GM19452 (cell line): ENCODE data around the gene LRP5.
"Not testable (repeated sequence)": the region's sequence is repeated elsewhere in the genome, so short reads cannot be mapped to it uniquely, and the experiment has no call there.

Source experiments
- ATAC-seq: cut with Tn5 transposase; IDR thresholded peaks from one replicate; pipeline ENCODE4 v1.9.1; 2021; ENCODE audit not compliant: unreplicated experiment

The LRP5 gene

DNA sequence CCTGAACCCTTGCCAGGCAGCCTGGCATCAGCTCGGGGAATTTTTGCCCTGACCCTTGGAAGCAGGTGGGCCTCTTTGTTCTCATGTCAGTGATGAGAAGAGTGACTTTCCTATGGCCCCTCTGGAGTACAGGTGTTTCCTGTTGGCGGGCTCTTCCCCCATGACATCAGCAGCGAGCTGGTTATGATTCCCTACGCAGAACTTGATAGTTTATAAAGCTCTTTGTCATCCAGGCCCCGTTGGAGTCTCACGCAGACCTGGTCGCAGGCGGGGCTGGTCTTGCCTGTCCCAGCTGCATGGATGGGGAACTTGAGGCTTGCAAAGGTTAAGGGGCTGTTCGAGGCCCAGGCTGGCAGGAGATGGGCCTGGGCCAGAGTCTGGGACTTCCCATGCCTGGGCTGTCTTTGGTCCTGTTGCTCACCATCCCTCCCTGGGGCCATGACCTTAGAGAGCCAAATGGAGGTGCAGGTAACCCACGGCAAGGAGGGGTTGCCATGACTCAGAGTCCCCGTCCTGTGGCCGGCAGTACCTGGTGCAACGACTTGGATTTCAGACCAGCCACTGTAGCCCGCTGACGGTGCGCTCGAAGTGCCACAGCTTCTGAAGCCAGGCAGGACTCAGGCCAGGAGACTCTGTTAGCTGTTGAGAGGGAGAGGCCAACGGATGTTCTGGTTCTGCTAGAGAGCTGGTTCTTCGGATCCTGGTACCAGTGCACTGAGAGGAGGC, 102.3 kb downstream of the LRP5 start:
- no peak for ATAC-seq

DNA sequence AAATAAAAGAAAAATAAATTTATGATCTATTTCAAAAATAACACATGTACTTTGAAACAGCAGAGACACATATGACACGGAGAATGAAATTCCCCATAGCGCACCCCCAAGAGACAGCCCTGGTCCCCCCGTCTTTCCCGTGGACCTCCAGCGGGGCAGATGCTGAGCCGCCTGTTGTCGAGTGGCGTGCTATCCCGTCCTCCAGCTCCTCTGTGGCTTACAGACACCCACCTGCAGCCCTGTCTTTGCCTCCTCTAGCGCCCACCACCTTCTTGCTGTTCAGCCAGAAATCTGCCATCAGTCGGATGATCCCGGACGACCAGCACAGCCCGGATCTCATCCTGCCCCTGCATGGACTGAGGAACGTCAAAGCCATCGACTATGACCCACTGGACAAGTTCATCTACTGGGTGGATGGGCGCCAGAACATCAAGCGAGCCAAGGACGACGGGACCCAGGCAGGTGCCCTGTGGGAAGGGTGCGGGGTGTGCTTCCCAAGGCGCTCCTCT, 103.7 kb downstream of the LRP5 start:
- no peak for ATAC-seq

DNA sequence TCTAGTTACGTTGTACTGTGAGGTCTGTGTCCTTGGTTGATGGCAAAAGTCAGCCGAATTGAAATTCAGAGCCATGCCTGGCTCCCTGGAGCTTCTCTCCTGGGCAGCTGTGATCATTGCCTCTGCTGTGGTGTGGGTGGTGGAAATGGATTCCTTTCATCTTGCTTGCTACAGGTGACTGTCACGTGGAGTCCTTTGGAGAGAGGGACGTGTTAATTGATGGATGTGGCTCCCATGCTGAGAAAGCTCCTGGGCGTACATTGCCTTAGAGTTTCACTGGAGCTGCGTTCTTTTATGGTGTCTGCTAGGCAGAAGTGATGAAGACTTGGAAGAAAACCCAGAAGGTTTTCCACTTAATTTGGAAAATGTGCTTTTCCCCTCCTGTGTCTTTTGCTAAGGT, 106.3 kb downstream of the LRP5 start:
- ATAC-seq = no peak

DNA sequence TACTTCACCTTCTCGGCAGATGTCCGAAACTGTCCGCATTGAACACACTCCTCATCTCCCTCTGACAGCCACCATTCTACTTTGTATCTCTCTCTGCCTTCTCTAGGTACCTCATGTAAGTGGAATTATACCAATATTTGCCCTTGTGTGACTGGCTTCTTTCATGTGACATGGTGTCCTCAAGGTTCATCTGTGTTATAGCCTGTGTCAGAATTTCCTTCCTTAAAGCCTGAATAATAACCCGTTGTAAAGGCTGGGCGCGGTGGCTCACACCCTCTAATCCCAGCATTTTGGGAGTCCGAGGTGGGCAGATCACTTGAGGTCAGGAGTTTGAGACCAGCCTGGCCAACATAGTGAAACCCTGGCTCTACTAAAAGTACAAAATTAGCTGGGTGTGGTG, 107.8 kb downstream of the LRP5 start:
- no peak for ATAC-seq

DNA sequence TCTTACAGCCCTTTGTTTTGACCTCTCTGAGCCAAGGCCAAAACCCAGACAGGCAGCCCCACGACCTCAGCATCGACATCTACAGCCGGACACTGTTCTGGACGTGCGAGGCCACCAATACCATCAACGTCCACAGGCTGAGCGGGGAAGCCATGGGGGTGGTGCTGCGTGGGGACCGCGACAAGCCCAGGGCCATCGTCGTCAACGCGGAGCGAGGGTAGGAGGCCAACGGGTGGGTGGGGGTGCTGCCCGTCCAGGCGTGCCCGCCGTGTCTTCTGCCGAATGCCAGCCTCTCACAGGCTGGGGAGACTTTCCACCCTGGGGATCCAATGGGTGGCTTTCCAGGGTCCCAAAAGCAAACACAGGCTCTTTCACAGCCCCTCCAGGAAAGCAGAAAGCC, 111.1 kb downstream of the LRP5 start:
- ATAC-seq = no peak

DNA sequence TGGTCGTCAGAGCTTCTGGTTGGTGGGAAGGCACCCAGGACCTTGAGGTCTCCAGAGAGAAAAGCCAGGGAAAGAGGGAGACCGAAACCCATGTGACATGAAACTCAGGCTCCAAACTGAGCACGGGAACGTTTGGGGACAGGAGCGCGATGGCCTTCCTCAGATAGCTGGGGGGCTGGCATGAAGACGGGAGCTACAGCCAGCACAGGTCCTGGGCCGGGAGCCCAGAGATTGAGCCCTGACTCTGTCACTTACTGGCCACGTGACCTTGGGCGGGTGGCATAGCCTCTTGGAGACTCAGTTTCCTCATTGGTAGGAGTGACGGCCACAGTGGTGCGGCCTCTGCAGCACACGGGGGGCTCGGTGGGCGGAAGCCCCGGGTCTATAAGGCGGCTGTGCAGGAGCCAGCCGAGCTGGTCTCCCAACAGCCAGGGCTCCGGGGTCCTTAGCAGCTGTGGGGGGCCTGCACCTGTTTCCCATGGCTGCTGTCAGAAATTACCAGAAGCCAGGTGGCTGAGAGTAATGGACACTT, 111.8 kb downstream of the LRP5 start:
- no peak for ATAC-seq

DNA sequence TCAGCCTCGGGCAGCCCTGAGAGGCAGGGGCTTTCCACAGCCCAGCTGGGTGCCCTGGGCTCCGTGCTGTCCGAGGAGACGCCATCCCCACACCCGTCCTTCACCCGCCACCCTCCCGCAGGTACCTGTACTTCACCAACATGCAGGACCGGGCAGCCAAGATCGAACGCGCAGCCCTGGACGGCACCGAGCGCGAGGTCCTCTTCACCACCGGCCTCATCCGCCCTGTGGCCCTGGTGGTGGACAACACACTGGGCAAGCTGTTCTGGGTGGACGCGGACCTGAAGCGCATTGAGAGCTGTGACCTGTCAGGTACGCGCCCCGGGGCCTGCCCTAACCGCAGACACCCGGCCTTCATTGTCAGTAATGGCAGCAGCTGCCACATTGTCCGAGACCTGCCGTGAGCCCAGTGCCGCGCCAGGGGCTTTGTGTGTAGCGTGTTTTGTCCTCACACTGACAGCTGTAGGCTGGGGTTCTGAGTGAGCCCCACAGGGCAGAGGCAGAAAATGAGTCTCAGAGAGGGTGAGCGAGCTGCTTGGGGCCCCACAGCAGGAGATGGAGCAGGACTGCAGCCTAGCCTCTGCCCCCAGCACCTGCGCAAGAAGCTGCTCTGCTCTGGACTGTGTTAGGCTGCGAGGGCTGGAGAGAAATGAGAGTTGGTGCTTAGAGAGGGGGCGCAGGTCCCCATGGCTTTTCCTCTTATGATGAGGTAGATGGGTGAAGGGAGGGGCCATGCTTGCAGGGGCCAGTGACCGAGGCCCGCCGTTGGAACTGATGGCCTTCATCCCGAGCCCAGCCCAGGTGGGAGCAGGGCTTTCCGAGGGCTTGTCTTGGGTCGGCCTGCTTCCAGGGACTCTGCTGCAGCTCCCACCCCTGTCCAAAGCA, 112.8 kb downstream of the LRP5 start:
- ATAC-seq = no peak

DNA sequence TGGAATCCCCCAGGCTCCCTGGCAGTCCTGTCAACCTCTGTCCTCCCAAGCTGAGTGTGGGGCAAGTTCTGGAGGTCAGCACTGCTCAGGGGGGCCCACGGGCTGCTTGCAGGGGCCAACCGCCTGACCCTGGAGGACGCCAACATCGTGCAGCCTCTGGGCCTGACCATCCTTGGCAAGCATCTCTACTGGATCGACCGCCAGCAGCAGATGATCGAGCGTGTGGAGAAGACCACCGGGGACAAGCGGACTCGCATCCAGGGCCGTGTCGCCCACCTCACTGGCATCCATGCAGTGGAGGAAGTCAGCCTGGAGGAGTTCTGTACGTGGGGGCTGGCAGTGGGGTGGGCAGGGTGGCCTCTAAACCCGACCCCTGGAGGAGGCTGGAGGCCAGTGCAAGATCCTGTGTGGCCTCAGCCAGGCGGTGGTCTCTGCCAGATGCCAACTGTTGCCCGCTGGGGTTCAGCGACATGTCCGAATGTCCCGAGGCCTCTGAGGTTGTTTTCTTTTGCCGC, 113.5 kb downstream of the LRP5 start:
- no peak for ATAC-seq

DNA sequence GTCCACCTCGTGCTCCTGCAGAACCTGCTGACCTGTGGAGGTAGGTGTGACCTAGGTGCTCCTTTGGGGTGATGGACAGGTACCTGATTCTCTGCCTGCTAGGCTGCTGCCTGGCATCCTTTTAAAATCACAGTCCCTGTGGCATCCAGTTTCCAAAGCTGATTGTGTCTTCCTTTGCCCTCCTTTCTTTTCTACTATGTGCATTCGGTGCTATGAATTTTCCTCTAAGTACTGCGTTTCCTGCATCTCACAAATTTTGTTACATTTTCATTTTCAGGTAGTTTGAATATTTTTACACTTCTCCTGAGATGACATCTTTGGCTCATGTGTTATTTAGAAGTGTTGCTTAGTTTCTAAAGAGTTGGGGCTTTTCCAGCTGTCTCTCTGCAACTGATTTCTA, 117.3 kb downstream of the LRP5 start:
- no peak for ATAC-seq

DNA sequence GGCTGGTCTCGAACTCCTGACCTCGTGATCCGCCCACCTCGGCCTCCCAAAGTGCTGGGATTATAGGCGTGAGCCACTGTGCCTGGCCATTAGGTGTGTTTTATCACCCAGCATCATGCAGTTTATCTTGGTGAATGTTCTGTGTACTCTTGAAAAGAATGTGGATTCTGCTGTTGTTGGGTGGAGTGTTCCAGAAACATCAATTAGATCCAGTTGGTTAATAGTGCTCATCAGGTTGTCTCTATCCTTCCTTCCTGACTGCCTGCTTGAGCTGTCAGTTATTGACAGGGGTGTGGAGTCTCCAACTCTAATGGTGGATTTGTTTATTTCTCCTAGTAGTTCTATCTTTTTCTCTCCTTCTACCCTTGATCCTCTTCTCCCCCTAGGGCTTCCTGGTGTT, 118.0 kb downstream of the LRP5 start:
- no peak for ATAC-seq

DNA sequence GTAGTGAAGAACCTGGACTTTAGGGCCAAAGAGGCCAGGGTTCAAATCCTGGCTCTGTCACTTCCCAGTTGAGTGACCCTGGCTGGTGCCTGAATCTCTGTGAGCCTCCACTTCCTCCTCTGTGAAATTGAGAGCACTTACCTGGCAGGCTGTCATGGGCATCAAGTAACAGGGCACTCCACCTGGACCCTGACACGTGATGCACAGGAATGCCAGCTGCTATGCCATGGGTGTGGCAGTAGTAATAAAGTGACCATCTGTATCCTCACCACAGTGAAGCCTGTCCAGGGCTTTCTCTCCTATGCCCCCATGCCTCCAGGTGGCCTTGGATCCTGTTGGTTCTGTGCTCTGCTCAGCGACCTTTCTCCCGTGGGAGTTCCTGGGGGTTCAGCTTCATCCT, 118.4 kb downstream of the LRP5 start:
- no peak for ATAC-seq

DNA sequence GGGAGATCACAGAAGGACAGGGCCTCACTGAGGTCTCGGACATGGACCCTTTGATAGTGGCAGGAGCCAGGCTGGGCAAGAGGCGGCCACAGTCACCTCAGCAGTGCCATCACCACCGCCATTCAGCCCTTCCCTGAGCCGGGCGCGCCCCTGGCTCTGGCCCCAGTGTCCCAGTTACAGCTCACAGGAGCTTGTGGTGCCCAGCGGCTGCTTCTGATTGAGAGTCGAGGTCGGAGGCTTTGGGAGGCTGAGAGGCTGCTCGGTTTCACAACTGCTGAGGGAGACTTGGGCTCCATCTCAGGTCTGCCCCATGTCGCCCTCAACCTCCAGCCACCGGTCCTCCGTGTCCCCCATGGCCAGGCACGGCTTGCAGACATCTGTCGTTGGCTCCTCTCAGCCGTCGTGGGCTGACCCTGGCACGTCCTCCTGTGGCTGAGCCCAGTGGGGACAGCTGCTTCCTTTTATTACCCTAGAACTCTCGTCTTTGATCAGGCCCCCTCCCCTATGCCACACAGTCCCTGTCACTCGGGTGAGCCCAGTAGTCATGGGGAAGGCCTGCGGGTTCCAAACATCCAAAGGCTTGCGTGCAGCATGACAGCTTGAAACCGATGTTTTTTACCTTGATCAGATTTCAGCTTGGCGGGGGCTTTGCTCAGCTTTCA, 119.7 kb downstream of the LRP5 start:
- no peak for ATAC-seq

DNA sequence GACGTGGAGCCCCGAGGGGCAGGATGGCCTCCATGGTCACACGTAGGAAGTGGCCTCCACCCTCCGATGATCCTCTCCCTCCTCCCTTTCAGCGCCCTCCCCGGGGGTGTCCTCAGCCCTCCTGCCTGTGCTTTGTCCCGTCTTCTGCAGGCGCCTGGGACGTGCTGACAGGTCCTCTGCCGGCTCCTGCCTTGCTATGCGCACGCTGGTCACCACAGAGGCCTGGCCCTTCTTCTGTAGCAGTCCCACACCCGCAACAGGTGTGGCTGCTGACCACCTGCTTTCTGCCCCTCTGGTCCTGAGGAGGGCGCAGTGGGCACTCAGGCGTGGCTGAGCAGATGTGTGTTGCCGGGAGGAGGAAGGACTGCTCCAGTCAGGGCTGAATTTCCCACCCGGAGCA, 120.5 kb downstream of the LRP5 start:
- ATAC-seq = no peak

DNA sequence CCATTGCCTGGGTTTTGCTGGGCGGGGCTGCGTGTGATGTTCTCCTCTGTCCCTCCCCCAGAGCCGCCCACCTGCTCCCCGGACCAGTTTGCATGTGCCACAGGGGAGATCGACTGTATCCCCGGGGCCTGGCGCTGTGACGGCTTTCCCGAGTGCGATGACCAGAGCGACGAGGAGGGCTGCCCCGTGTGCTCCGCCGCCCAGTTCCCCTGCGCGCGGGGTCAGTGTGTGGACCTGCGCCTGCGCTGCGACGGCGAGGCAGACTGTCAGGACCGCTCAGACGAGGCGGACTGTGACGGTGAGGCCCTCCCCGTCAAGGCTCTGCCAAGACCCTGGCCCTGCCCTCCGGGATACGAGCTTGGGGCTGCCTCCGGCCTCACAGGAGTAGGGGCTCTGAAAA, 121.2 kb downstream of the LRP5 start:
- ATAC-seq = no peak

DNA sequence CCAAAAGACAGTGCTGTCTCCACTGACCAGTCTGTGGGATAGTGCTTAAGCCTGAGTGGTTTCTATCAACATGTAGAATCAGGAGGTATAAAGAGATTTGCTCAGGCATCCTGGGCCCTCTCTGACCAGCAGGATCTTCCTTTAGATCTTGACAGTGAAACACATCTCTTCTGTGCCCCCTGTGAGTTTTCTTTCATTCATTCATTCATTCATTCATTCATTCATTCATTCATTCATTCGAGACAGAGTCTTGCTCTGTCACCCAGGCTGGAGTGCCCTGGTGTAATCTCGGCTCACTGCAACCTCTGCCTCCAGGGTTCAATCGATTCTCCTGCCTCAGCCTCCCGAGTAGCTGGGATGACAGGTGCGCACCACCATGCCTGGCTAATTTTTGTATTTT, 121.8 kb downstream of the LRP5 start:
- not testable (repeated sequence) for ATAC-seq

DNA sequence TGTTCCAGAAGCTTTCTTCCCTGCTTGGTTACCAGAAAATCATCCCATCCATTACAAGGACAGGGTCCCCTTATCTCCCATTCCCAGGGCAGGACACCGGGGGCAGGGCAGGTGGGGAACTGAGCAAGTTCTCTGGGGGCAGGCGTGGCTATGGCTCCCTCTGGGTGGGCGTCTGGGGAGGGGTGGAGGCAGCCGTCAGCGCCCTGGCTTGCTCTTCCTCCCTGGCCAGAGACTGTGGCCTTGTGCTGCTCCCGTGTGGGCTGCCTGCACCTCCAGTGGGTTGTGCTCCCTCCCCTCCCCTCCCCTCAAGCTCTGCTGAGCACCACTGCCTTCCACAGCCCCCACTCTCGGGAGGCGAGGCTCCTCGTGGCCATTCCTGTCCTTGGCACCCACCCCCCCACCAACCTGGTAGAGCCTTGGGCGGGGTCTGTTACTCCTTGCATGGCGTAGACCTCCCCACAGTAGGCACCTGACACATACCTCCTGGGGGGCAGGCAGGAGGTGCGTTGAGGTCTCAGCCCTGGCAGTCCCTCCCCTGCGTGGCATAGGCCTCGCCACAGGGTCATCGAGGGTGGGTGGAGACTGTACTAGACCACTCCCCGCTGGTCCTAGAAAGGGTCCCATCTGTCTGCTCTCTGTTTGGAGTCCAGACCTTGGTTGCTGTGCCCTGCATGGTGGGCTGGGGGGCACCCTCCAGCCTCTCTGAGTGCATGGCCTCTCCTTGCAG, 123.9 kb downstream of the LRP5 start:
- no peak for ATAC-seq

DNA sequence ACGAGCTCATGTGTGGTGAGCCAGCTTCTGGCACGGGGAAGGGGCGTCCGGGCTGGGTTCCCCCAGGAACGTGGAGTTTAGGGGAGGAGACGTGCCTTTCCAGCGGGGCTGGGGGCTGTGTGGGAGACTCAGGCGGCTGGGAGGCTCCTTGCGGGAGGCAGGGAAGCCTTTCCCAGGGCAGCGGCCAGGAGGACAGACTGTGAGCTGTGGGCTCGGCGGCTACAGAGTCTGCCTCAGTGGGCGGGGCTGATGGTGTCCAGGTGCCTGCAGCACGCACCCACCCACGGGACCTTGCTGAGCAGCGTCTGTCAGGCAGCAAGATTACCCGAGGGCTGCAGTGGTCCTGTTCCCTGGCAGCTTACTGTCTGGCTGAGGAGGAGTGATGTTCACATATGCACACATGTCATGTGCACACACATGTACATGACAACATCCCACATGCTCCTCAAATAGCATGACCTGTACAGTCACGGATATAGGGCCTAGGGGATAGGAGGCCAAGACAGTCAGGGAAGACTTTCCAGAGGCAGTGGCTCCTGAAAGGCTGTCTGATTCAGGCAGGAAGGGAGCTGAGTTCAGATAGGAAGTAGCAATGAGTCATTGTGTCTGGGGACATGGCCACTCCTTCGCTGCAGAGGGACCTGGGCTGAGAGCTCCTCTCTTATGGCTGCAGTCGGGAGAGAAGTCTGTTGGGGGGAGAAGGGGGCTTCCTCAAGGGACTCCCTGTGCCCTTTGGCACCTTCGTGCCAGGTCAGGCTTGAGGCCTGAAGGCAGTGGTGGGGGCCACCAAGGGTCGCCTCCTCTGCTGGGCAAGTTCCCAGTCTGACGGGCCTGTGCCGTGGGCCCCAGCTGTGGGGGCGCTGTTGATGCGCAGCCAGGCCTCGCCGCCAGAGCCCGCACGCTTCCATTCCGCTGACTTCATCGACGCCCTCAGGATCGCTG, 124.9 kb downstream of the LRP5 start:
- no peak for ATAC-seq

DNA sequence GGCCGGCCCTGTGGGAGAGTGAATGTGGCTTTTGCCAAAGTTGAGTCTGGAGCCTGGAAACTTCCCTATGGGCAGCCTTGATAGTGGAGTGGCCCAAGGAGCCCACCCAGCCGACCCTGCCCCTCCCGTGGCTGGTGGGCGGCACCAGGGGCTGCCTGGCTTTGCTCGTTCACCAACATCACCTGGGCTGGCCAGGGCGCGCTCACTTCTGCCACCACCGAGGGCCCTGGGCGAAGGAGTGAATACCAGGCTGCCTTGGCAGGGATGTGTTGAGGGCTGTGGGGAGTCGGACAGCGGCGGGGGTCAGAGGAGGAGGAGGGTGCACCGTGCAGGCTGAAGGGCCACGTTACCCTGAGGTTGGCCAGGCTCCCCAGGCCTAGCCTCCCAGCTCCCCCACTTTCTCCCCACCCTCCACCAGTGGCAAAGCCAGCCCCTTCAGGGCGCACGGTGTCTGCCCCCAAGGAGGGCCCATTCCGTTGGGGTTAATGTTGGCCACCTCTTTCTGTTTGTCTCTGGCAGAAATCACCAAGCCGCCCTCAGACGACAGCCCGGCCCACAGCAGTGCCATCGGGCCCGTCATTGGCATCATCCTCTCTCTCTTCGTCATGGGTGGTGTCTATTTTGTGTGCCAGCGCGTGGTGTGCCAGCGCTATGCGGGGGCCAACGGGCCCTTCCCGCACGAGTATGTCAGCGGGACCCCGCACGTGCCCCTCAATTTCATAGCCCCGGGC, 125.7 kb downstream of the LRP5 start:
- no peak for ATAC-seq
